Transverse colon (tissue), 4 donors: ENCODE data around the gene PPP1CC. TPM values are rescaled to one million over a fixed set of nuclear protein-coding genes. Genes with fewer than 3 reads are reported as not detected.

Experiments used
- DNase-seq: peaks from one replicate; pipeline ENCODE4 v3.0.0-alpha.2; 2019
- H3K27ac ChIP-seq, 4 donors: fragments of 200-600 bp; sonication (generic); 2 replicates each; pipeline ENCODE4 v1.5.1; 2016 to 2018; ENCODE audit warnings: inconsistent platforms in 4 of 4
- H3K27me3 ChIP-seq: fragments of 200-600 bp; sonication (generic); 2 replicates; pipeline ENCODE4 v1.5.1; 2017; ENCODE audit warnings: inconsistent platforms
- H3K36me3 ChIP-seq, 4 donors: fragments of 200-600 bp; sonication (generic); 2 replicates each; pipeline ENCODE4 v1.5.1; 2017 to 2019; ENCODE audit warnings: inconsistent platforms in 4 of 4
- H3K4me1 ChIP-seq, 4 donors: fragments of 200-600 bp; sonication (generic); 2 replicates each; pipeline ENCODE4 v1.5.1; 2017 to 2020; ENCODE audit warnings: inconsistent platforms in 4 of 4
- H3K4me3 ChIP-seq, 4 donors: fragments of 200-600 bp; sonication (generic); 1 replicate in 1 of 4; 2 replicates in 3 of 4; pipeline versions ENCODE4 v1.5.1 to v1.6.1; 2017 to 2019; ENCODE audit warnings: inconsistent platforms in 4 of 4
- H3K9me3 ChIP-seq, 2 donors: fragments of 200-600 bp; sonication (generic); 2 replicates each; pipeline ENCODE4 v1.5.1; 2017 to 2019; ENCODE audit warnings: inconsistent platforms in 2 of 2
- CTCF ChIP-seq, 5 experiments: fragments of 200-600 bp in 3 of 5; fragments of 450-650 bp in 2 of 5; sonication (generic) in 3 of 5; IDR thresholded peaks; 1 replicate in 2 of 5; 2 replicates in 3 of 5; pipeline ENCODE4 v1.5.1; 2016 to 2017; ENCODE audit warnings: antibody characterized with exemption in 5 of 5, inconsistent platforms in 3 of 5, mild to moderate bottlenecking in 2 of 5, moderate library complexity in 1 of 5
- EP300 ChIP-seq: sonication (generic); formaldehyde crosslinking; IDR thresholded peaks from one replicate; pipeline ENCODE4 v1.6.1; 2017; ENCODE audit warnings: antibody characterized with exemption, low read depth
- POLR2A ChIP-seq: fragments of 450-650 bp; IDR thresholded peaks from one replicate; pipeline ENCODE4 v1.6.1; 2016; ENCODE audit warnings: antibody characterized with exemption, mild to moderate bottlenecking, moderate library complexity
- POLR2AphosphoS5 ChIP-seq, 3 donors: sonication (generic); formaldehyde crosslinking; IDR thresholded peaks; one replicate each; pipeline ENCODE4 v1.6.1; 2016; ENCODE audit warnings: antibody characterized with exemption in 3 of 3
- WGBS, 2 donors: methylation state at CpG; one replicate each; pipeline ENCODE4 v1.1.5; 2018; ENCODE audit warnings: low coverage in 1 of 2; 5-methylcytosine and 5-hydroxymethylcytosine counted together
- in situ Hi-C, 4 donors: fragments of 200-750 bp; cut with MboI; loops; one replicate each; pipeline versions ENCODE4 v1.15.0 to v1.15.1; 2017; ENCODE audit warnings: low sequenced_read_pairs in 3 of 4, low pct_ligation_motif_present in 1 of 4, low pct_unique_long_range_greater_than_20kb in 1 of 4
- intact Hi-C: fragments of 100-400 bp; cut with DNase I; formaldehyde crosslinking; loops from one replicate; pipeline ENCODE4 v1.15.1; 2023; ENCODE audit warnings: low total_unique reads
- total RNA-seq, 4 donors: library from RNA; depleted of rRNA; stranded (reverse); fragments of >200 nt; gene quantifications; one replicate each; pipeline ENCODE4 v1.1.0, GENCODE V29; 2016

PPP1CC gene
- total RNA-seq, 4 donors from 2014 or later, result 156 to 759 (median 244) TPM

GRCh38 chr12:110670161-110670701 lies 72.5 kb downstream of the PPP1CC start:
- DNase-seq, result no peak
- H3K4me1 ChIP-seq, result no peaks in the 10 kb centered on the region
- H3K4me3 ChIP-seq, result no peak overlapping the region
- H3K9me3 ChIP-seq, result peaks cover 0 to 6% of the 10 kb centered on the region in 2 donors
- in situ Hi-C loops, result no loop called here
- no peaks in the 10 kb centered on the region for H3K27me3 ChIP-seq
- H3K36me3 ChIP-seq, result no peaks in the 10 kb centered on the region
- TF ChIP-seq POLR2A (no peak), EP300 (no peak), POLR2AphosphoS5 (IDR thresholded peaks at IDR 0.05) (no peak), CTCF (IDR thresholded peaks at IDR 0.05) (no peak)
- no peak overlapping the region for H3K27ac ChIP-seq
- WGBS, 2 donors, result 35 to 55% methylated on average over 4 of the region's 4 CpGs
- intact Hi-C loops, result no loop called here

Other genes with a start within 250 kb of the PPP1CC start
- gene VPS29, start 240.8 kb downstream of the PPP1CC start, total RNA-seq, result 100 to 1,000 TPM in 2 of 4 donors, 10 to 100 TPM in 2; 16.3 to 142 (median 79.3) TPM
- gene RAD9B, start 240.6 kb downstream of the PPP1CC start, total RNA-seq, result under 1 TPM in 2 of 4 donors, not detected in 2; 0.27 to 0.32 TPM
- 10 to 100 TPM; 25.3 to 36.4 (median 27.1) TPM for gene PPTC7, start 159.6 kb downstream of the PPP1CC start, total RNA-seq
- gene TCTN1, start 128.8 kb downstream of the PPP1CC start, total RNA-seq, result 10 to 100 TPM; 28.5 to 71.2 (median 35.1) TPM
- gene HVCN1, start 53.8 kb downstream of the PPP1CC start, total RNA-seq, result 1 to 10 TPM in 3 of 4 donors, not detected in 1; 3.4 to 7.9 (median 7.3) TPM
- not detected for gene CCDC63, start 104.1 kb upstream of the PPP1CC start, total RNA-seq
- gene MYL2, start 177.7 kb upstream of the PPP1CC start, total RNA-seq, result 1 to 10 TPM in 1 of 4 donors, not detected in 3; 2.2 TPM